ENCODE data around the gene ALOXE3. TPM values are rescaled to one million over a fixed set of nuclear protein-coding genes. Genes with fewer than 3 reads are reported as not detected.

ALOXE3 gene
- total and polyA plus RNA-seq, 2 donors from 2014 or later, result not detected

DNA sequence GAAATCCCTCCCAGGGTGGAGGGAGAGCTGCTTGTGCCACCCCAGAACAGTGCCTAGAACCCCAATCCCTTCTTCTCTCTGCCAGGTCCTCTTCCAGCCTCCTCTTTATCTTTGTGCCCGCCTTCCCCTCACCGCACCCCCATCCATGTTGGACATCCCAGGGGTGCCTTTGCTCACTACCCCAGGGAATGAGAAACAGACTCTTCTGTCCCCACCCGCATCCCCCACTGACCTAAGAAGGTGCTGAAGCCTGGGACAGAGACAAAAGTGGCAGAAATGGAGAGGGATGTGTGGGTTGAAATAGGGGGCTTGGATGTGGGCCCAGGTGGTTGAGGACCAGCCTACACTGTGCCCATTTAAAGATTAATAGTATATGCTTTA lies 62.5 kb downstream of the ALOXE3 start:
- H3K9ac ChIP-seq (ENCODE audit: low read length in 3 of 3), result no peak overlapping the region
- H3K36me3 ChIP-seq (ENCODE audit: control insufficient read depth in 2 of 3, insufficient read depth in 3 of 3, low read length in 3 of 3), result no peaks in the 10 kb centered on the region
- no peak overlapping the region for H3K4me3 ChIP-seq (ENCODE audit: low read length in 3 of 3)
- H3K27me3 ChIP-seq (ENCODE audit: control insufficient read depth, insufficient read depth, low read length), result peaks cover 17% of the 10 kb centered on the region
- no peaks in the 10 kb centered on the region for H3K4me1 ChIP-seq (ENCODE audit: control insufficient read depth in 2 of 3, insufficient read depth in 2 of 3, low read depth in 1 of 3, low read length in 3 of 3)
- no peaks in the 10 kb centered on the region for H3K9me3 ChIP-seq (ENCODE audit: control insufficient read depth in 2 of 3, insufficient read depth in 1 of 3, low read length in 3 of 3)
- TF ChIP-seq, protein P1, sequence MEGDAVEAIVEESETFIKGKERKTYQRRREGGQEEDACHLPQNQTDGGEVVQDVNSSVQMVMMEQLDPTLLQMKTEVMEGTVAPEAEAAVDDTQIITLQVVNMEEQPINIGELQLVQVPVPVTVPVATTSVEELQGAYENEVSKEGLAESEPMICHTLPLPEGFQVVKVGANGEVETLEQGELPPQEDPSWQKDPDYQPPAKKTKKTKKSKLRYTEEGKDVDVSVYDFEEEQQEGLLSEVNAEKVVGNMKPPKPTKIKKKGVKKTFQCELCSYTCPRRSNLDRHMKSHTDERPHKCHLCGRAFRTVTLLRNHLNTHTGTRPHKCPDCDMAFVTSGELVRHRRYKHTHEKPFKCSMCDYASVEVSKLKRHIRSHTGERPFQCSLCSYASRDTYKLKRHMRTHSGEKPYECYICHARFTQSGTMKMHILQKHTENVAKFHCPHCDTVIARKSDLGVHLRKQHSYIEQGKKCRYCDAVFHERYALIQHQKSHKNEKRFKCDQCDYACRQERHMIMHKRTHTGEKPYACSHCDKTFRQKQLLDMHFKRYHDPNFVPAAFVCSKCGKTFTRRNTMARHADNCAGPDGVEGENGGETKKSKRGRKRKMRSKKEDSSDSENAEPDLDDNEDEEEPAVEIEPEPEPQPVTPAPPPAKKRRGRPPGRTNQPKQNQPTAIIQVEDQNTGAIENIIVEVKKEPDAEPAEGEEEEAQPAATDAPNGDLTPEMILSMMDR (IDR thresholded peaks at IDR 0.05; ENCODE audit: borderline replicate concordance, extremely low read depth, insufficient read depth), result no peak
- FAIRE-seq, result no peak
- no peak overlapping the region for H3K27ac ChIP-seq (ENCODE audit: low read depth in 2 of 2, low read length in 2 of 2)
- DNase-seq, result peak in 1 of 5 donors; percentile 21
- intact Hi-C loops (cut with DNase I), result no loop called here

DNA sequence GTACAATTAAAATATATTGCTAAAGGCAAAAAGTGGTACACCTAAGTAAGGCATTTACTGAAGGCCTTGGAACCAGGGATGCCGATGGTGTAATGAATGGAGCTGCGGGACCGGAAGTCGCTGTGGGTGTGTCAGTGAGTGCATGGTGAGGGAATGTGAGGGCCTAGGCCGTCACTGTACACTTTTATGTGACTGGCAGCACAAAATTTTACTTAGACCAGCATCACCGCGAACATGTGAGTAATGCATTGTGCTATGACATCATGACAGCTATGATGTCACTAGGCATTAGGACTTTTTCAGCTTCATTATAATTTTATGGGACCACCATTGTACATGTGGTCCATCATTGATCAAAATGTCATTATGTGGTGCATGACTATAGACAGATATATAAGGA lies 64.7 kb downstream of the ALOXE3 start:
- DNase-seq (no peak), FAIRE-seq (no peak)
- no peaks in the 10 kb centered on the region for H3K36me3 ChIP-seq (ENCODE audit: control insufficient read depth in 2 of 3, insufficient read depth in 3 of 3, low read length in 3 of 3)
- no peak overlapping the region for H3K4me3 ChIP-seq (ENCODE audit: low read length in 3 of 3)
- no peak overlapping the region for H3K9ac ChIP-seq (ENCODE audit: low read length in 3 of 3)
- TF ChIP-seq, protein P1 (IDR thresholded peaks at IDR 0.05; ENCODE audit: borderline replicate concordance, extremely low read depth, insufficient read depth), result no peak
- H3K27ac ChIP-seq (ENCODE audit: low read depth in 2 of 2, low read length in 2 of 2), result no peak overlapping the region
- H3K27me3 ChIP-seq (ENCODE audit: control insufficient read depth, insufficient read depth, low read length), result no peaks in the 10 kb centered on the region
- intact Hi-C loops (cut with DNase I), result no loop called here
- H3K4me1 ChIP-seq (ENCODE audit: control insufficient read depth in 2 of 3, insufficient read depth in 2 of 3, low read depth in 1 of 3, low read length in 3 of 3), result no peaks in the 10 kb centered on the region
- H3K9me3 ChIP-seq (ENCODE audit: control insufficient read depth in 2 of 3, insufficient read depth in 1 of 3, low read length in 3 of 3), result no peaks in the 10 kb centered on the region

DNA sequence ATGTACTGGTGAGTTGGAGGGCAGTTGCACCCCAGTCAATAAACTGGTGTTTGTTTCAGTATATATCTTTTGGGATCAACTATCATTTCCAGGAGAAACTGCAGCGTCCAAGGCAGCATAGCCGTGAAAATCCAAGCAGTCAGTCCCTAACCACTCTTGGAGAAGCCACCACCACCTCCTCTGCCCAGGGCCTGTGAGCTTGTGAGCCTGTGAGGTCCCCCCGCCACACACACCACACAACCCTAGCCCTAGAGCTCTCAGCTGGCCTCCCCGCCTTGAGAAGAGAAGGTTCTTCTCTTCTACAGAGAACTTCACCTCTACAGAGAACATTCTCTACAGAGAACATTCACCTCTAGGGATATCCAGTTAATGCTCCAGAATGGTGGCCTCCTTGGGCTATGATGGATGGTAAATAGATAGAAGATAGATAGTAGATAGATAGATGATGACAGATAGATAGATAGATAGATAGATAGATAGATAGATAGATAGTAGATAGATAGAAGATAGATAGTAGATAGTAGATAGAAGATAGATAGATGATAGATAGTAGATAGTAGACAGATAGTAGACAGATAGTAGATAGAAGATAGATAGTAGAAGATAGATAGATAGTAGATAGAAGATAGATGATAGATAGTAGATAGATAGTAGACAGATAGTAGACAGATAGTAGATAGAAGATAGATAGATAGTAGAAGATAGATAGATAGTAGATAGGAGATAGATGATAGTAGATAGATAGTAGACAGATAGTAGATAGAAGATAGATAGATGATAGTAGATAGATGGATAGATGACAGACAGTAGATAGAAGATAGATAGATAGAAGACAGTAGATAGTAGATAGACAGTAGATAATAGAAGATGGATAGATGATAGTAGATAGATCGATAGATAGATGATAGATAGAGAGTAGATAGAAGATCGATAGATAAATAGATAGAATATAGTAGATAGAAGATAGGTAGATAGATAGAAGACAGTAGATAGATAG lies 65.8 kb downstream of the ALOXE3 start:
- H3K27me3 ChIP-seq (ENCODE audit: control insufficient read depth, insufficient read depth, low read length), result no peaks in the 10 kb centered on the region
- intact Hi-C loops (cut with DNase I), result no loop called here
- no peak overlapping the region for H3K9ac ChIP-seq (ENCODE audit: low read length in 3 of 3)
- no peaks in the 10 kb centered on the region for H3K36me3 ChIP-seq (ENCODE audit: control insufficient read depth in 2 of 3, insufficient read depth in 3 of 3, low read length in 3 of 3)
- TF ChIP-seq, protein P1 (IDR thresholded peaks at IDR 0.05; ENCODE audit: borderline replicate concordance, extremely low read depth, insufficient read depth), result no peak
- DNase-seq (peak in 1 of 5 donors; percentile 4), FAIRE-seq (peak; percentile 23)
- no peak overlapping the region for H3K27ac ChIP-seq (ENCODE audit: low read depth in 2 of 2, low read length in 2 of 2)
- H3K4me3 ChIP-seq (ENCODE audit: low read length in 3 of 3), result no peak overlapping the region
- no peaks in the 10 kb centered on the region for H3K4me1 ChIP-seq (ENCODE audit: control insufficient read depth in 2 of 3, insufficient read depth in 2 of 3, low read depth in 1 of 3, low read length in 3 of 3)
- H3K9me3 ChIP-seq (ENCODE audit: control insufficient read depth in 2 of 3, insufficient read depth in 1 of 3, low read length in 3 of 3), result no peaks in the 10 kb centered on the region
